ENCODE data around the gene RNASE13. TPM values are rescaled to one million over a fixed set of nuclear protein-coding genes. Genes with fewer than 3 reads are reported as not detected.

The RNASE13 gene
- total and polyA plus RNA-seq, 2 of the 4 experiments (the other 2 are of a cell fraction), result not detected

DNA sequence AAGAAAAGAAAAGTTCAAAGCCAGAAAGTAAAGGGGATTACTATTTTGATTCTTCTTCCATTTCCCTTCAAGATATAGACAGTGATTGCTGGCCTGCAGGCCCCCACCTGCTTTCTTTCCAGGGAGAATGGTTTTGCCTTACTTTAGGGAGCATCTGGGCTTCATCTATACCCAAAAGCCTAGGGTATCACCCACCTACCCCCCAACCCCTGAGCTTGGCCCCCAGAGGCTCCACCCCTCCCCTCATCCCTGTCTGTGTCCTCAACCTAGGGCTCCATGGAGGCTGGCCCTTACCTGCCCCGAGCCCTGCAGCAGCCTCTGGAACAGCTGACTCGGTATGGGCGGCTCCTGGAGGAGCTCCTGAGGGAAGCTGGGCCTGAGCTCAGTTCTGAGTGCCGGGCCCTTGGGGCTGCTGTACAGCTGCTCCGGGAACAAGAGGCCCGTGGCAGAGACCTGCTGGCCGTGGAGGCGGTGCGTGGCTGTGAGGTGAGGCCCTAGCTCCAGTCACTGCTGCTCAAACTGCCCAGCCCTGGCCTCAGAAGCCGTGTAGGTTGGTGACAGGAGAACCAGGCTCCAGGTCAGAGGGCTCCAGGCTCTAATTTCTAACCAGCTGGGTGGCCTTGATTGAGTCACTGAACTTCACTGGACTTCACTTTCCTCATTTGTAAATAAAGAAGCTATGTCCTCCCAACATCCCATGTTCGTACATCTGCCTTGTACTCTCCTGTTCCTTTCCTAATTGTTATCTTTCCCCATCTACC, 49.1 kb upstream of the RNASE13 start:
- CTCF ChIA-PET, result interaction anchor here (0.9 to 1.2 kb wide), 3 partner anchors 12 to 15 kb away, joined by 3 to 7 read pairs (median 4); no protein-coding TSS in a partner anchor

More for the DNA sequence above, 49.1 kb upstream of the RNASE13 start:
- Histone ChIP-seq H3K36me3 (ENCODE audit: control insufficient read depth, insufficient read depth, low read length) (peaks cover 67% of the 10 kb centered on the region), H3K4me1 (ENCODE audit: control insufficient read depth, insufficient read depth, low read length) (peaks cover 26% of the 10 kb centered on the region), H2AK9ac (replicated peaks; ENCODE audit: low read depth, low read length, poor library complexity) (no peak overlapping the region), H3K4me3 (ENCODE audit: insufficient read depth, low read depth, low read length) (no peak overlapping the region), H3K9ac (ENCODE audit: low read depth, low read length) (no peak overlapping the region), H3K79me1 (ENCODE audit: low read depth in 1 of 2, low read length in 2 of 2) (peaks cover 0 to 14% of the 10 kb centered on the region in 2 experiments; a peak in 2 of 4 replicates), H3K27ac (ENCODE audit: insufficient read depth, low read length) (no peak overlapping the region), H4K5ac (ENCODE audit: low read depth, low read length) (no peak overlapping the region), H2BK120ac (ENCODE audit: low read depth, low read length) (no peak overlapping the region), H2AK5ac (ENCODE audit: low read depth, low read length) (no peak overlapping the region; the same call in 1 of the 2 replicates), H3K23ac (ENCODE audit: low read depth, low read length) (no peak overlapping the region), H3K18ac (ENCODE audit: low read depth, low read length) (no peak overlapping the region), H3K14ac (replicated peaks; ENCODE audit: low read depth, low read length) (no peak overlapping the region), H2BK5ac (ENCODE audit: low read depth, low read length, poor library complexity, severe bottlenecking) (peak overlapping the region; percentile 38), H2AFZ (replicated peaks; ENCODE audit: low read length, poor library complexity) (no peak overlapping the region), H3K9me1 (ENCODE audit: insufficient read depth, low read length) (peaks cover 7% of the 10 kb centered on the region), H2BK20ac (ENCODE audit: low read depth, low read length) (no peak overlapping the region), H3K9me3 (ENCODE audit: control insufficient read depth, insufficient read depth, low read length) (no peaks in the 10 kb centered on the region), H4K91ac (ENCODE audit: insufficient read depth, low read depth, low read length) (no peak overlapping the region), H3K4ac (ENCODE audit: low read depth, low read length) (no peak overlapping the region), H3K27me3 (ENCODE audit: control insufficient read depth, insufficient read depth, low read length) (no peaks in the 10 kb centered on the region), H2BK15ac (ENCODE audit: low read depth, low read length) (no peak overlapping the region; the same call in 2 of the 3 replicates), H4K8ac (ENCODE audit: low read depth in 2 of 2, low read length in 2 of 2) (0 out of 4 replicates have a peak overlapping the region, but pooled peaks of 1 of the 2 experiments have one; percentile 22), H4K20me1 (ENCODE audit: insufficient read depth, low read length) (peaks cover 6% of the 10 kb centered on the region), H3K4me2 (ENCODE audit: low read depth, low read length) (no peak overlapping the region), H3K56ac (ENCODE audit: extremely low read depth, insufficient read depth, low read length) (no peak overlapping the region)
- DNase-seq (peak; percentile 23), ATAC-seq (ENCODE audit: low read depth) (no peak)
- intact Hi-C loops (cut with micrococcal nuclease), result no loop called here
- POLR2A ChIA-PET (ENCODE audit: unreplicated experiment), result interaction anchor here (0.5 to 1.2 kb wide), 2 partner anchors 10 to 12 kb away, joined by 3 read pairs; no protein-coding TSS in a partner anchor
- in situ Hi-C loops (cut with MboI; ENCODE audit: low sequenced_read_pairs), result loop anchor here (25.0 kb wide), 2 partner anchors 621 to 746 kb away; partner anchors contain the start of genes APEX1, CCNB1IP1, OSGEP and PARP2
- no TSS peak for BruUV-seq (replicated peaks)
- TF ChIP-seq RCOR1 (IDR thresholded peaks at IDR 0.05; ENCODE audit: insufficient replicate concordance, low read length) (no peak), FOS (IDR thresholded peaks at IDR 0.05; ENCODE audit: low read depth, low read length) (no peak), CHD1 (IDR thresholded peaks at IDR 0.05; ENCODE audit: low read depth, low read length) (no peak), CEBPB (IDR thresholded peaks at IDR 0.05; ENCODE audit: low read depth, low read length) (no peak), MAZ (IDR thresholded peaks at IDR 0.05; ENCODE audit: borderline replicate concordance, low read depth, low read length) (no peak)
- TF ChIP-seq, protein P1, sequence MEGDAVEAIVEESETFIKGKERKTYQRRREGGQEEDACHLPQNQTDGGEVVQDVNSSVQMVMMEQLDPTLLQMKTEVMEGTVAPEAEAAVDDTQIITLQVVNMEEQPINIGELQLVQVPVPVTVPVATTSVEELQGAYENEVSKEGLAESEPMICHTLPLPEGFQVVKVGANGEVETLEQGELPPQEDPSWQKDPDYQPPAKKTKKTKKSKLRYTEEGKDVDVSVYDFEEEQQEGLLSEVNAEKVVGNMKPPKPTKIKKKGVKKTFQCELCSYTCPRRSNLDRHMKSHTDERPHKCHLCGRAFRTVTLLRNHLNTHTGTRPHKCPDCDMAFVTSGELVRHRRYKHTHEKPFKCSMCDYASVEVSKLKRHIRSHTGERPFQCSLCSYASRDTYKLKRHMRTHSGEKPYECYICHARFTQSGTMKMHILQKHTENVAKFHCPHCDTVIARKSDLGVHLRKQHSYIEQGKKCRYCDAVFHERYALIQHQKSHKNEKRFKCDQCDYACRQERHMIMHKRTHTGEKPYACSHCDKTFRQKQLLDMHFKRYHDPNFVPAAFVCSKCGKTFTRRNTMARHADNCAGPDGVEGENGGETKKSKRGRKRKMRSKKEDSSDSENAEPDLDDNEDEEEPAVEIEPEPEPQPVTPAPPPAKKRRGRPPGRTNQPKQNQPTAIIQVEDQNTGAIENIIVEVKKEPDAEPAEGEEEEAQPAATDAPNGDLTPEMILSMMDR (conservative IDR thresholded peaks at IDR 0.05; ENCODE audit: low read depth, low read length), result no peak
- TF ChIP-seq, protein P2, sequence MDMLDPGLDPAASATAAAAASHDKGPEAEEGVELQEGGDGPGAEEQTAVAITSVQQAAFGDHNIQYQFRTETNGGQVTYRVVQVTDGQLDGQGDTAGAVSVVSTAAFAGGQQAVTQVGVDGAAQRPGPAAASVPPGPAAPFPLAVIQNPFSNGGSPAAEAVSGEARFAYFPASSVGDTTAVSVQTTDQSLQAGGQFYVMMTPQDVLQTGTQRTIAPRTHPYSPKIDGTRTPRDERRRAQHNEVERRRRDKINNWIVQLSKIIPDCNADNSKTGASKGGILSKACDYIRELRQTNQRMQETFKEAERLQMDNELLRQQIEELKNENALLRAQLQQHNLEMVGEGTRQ (IDR thresholded peaks at IDR 0.05; ENCODE audit: low read depth, low read length), result no peak
- WGBS, 2 experiments (ENCODE audit: extremely low coverage in 2 of 2, insufficient read length in 1 of 2), result 93% methylated on average over 8 of the region's 11 CpGs; no CpG with 5 or more reads in 1 of the 2 experiments
- dilution Hi-C loops (cut with HindIII; ENCODE audit: low sequenced_read_pairs, unreplicated experiment), result no loop called here

All from IMR-90 (cell line).